ENCODE data around the gene YOD1. TPM values are rescaled to one million over a fixed set of nuclear protein-coding genes. Genes with fewer than 3 reads are reported as not detected.

The YOD1 gene
- total and polyA plus RNA-seq, 2 of the 13 experiments (the other 11 are each of a cell fraction or from before 2014, with no cell fraction given): 3.4 to 9.1 TPM

DNA sequence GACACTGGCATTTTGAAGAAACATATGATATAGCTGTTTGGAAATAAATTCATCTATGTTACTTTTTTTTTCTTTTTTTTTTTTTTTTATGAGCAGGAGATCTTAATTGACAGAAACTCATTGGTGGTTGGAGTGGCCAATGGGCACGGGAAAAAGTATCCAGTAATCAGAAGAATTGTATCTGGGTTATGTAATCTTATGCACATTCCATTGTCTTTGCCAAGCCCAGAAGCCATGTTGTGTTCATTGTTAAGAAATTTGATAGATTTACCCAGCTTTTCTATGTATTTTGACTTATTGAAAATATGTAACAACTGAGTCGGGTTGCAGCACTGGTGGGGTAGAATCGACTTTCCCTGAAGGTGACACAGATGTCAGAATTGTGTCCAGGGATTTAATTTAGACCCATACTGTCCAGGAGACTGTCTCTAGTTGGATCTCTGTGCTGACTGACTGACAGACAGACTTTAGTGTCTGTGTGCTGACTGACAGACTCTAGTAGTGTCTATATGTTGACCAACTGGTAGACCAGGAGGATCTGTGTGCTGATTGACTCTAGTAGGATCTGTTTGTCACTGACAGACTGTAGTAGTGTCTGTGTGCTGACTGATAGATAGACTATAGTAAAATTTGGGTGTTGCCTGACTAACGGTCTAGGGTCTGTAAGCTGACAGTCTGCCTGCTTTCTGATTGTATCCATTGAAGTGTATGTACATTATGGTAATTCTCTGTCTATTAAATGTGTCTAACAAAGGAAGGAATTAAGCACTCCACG, 25.4 kb upstream of the YOD1 start (continued):
- TF ChIP-seq CBX2 (IDR thresholded peaks at IDR 0.05; ENCODE audit: low read depth, low read length) (no peak), CBX2 (CRISPR knock-in tag; IDR thresholded peaks at IDR 0.05; ENCODE audit: low read depth) (no peak), SMARCE1 (IDR thresholded peaks at IDR 0.05; ENCODE audit: borderline replicate concordance) (no peak), ZBTB21 (CRISPR knock-in tag; IDR thresholded peaks at IDR 0.05) (no peak), ZFAT (CRISPR knock-in tag; conservative IDR thresholded peaks at IDR 0.05) (no peak), FLYWCH1 (CRISPR knock-in tag; IDR thresholded peaks at IDR 0.05) (no peak), MAZ (IDR thresholded peaks at IDR 0.05; ENCODE audit: borderline replicate concordance, low read depth, low read length) (no peak), MAZ (CRISPR knock-in tag; IDR thresholded peaks at IDR 0.05; ENCODE audit: low read depth) (no peak), MEIS2 (CRISPR knock-in tag; IDR thresholded peaks at IDR 0.05) (no peak), ZNF619 (CRISPR knock-in tag; IDR thresholded peaks at IDR 0.05) (no peak), ZNF644 (CRISPR knock-in tag; IDR thresholded peaks at IDR 0.05; ENCODE audit: low read depth) (no peak), MAF1 (CRISPR knock-in tag; IDR thresholded peaks at IDR 0.05; ENCODE audit: borderline replicate concordance) (no peak), ARHGAP35 (CRISPR knock-in tag; IDR thresholded peaks at IDR 0.05; ENCODE audit: borderline replicate concordance) (no peak), PRPF4 (IDR thresholded peaks at IDR 0.05; ENCODE audit: low read depth, low read length, poor library complexity, severe bottlenecking) (no peak), GFI1 (CRISPR knock-in tag; IDR thresholded peaks at IDR 0.05; ENCODE audit: borderline replicate concordance) (no peak)
- TF ChIP-seq, protein P1, sequence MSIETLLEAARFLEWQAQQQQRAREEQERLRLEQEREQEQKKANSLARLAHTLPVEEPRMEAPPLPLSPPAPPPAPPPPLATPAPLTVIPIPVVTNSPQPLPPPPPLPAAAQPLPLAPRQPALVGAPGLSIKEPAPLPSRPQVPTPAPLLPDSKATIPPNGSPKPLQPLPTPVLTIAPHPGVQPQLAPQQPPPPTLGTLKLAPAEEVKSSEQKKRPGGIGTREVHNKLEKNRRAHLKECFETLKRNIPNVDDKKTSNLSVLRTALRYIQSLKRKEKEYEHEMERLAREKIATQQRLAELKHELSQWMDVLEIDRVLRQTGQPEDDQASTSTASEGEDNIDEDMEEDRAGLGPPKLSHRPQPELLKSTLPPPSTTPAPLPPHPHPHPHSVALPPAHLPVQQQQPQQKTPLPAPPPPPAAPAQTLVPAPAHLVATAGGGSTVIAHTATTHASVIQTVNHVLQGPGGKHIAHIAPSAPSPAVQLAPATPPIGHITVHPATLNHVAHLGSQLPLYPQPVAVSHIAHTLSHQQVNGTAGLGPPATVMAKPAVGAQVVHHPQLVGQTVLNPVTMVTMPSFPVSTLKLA (IDR thresholded peaks at IDR 0.05): no peak
- TF ChIP-seq, protein P2, sequence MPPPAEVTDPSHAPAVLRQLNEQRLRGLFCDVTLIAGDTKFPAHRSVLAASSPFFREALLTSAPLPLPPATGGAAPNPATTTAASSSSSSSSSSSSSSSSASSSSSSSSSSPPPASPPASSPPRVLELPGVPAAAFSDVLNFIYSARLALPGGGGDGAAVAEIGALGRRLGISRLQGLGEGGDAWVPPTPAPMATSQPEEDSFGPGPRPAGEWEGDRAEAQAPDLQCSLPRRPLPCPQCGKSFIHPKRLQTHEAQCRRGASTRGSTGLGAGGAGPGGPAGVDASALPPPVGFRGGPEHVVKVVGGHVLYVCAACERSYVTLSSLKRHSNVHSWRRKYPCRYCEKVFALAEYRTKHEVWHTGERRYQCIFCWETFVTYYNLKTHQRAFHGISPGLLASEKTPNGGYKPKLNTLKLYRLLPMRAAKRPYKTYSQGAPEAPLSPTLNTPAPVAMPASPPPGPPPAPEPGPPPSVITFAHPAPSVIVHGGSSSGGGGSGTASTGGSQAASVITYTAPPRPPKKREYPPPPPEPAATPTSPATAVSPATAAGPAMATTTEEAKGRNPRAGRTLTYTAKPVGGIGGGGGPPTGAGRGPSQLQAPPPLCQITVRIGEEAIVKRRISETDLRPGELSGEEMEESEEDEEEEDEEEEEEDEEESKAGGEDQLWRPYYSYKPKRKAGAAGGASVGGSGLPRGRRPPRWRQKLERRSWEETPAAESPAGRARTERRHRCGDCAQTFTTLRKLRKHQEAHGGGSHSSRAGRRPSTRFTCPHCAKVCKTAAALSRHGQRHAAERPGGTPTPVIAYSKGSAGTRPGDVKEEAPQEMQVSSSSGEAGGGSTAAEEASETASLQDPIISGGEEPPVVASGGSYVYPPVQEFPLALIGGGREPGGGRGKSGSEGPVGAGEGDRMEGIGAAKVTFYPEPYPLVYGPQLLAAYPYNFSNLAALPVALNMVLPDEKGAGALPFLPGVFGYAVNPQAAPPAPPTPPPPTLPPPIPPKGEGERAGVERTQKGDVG (CRISPR knock-in tag; IDR thresholded peaks at IDR 0.05; ENCODE audit: borderline replicate concordance): no peak
- TF ChIP-seq, protein P3, sequence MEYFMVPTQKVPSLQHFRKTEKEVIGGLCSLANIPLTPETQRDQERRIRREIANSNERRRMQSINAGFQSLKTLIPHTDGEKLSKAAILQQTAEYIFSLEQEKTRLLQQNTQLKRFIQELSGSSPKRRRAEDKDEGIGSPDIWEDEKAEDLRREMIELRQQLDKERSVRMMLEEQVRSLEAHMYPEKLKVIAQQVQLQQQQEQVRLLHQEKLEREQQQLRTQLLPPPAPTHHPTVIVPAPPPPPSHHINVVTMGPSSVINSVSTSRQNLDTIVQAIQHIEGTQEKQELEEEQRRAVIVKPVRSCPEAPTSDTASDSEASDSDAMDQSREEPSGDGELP (IDR thresholded peaks at IDR 0.05; ENCODE audit: borderline replicate concordance, low read depth): no peak
